MM.1S (cell line): Measurements from ENCODE around the gene OLFM2.

Experiments used
- EZH2 ChIP-seq: fragments of 300-600 bp; sonication (generic); optimal IDR thresholded peaks from 2 replicates; pipeline ENCODE3; 2017; ENCODE audit warnings: low read depth, mild to moderate bottlenecking, antibody characterized with exemption, low read length, mixed read lengths
- EZH2phosphoT487 ChIP-seq: fragments of 300-600 bp; sonication (generic); IDR thresholded peaks from 2 replicates; pipeline ENCODE4 v1.6.1; 2018; ENCODE audit warnings: antibody characterized with exemption, low read length
- TF ChIP-seq, protein P1 (sequence below): fragments of 300-600 bp; sonication (generic); IDR thresholded peaks from 2 replicates; pipeline ENCODE4 v1.5.1; 2016; ENCODE audit warnings: antibody characterized with exemption, low read length, mixed read lengths

DNA sequence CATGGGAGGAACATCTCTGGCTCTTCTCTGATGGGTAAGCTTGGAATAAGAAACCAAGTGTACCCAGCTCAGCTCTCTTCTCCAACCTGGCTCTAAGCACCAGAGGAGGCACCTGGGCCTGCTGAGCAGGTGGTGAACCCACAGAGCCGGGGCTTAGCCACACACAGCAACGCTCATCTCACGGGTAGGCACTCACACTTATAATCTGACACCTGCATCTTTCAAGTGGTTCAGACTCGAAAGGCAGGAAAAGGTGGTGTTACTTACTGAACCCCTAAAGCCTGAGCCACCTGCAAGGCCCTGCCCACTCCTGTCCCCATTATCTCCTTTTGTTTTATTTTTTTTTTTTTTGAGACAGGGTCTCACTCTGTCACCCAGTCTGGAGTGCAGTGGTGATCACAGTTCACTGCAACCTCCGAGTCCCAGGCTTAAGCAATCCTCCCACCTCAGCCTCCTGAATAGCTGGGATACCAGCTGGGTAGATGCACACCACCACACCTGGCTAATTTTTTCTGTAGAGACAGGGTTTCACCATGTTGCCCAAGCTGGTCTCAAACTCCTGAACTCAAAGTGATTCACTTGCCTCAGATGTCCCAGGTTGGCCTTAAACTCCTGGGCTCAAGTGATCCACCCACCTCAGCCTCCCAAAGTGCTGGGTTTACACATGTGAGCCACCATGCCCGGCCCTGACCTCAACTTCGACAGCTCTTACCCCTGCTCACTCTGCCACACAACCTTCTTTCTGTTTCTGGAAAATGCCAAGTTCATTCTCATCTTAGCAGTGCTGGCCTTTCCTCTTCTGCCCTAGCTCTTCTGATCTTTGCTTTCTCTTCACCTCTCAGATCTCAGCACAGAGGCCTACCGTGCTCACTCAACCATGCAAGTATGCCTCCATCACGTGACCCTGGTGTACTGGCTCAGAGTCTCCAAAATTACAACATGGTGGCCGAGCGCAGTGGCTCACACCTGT lies 127.2 kb downstream of the OLFM2 start:
- TF ChIP-seq, protein P1, sequence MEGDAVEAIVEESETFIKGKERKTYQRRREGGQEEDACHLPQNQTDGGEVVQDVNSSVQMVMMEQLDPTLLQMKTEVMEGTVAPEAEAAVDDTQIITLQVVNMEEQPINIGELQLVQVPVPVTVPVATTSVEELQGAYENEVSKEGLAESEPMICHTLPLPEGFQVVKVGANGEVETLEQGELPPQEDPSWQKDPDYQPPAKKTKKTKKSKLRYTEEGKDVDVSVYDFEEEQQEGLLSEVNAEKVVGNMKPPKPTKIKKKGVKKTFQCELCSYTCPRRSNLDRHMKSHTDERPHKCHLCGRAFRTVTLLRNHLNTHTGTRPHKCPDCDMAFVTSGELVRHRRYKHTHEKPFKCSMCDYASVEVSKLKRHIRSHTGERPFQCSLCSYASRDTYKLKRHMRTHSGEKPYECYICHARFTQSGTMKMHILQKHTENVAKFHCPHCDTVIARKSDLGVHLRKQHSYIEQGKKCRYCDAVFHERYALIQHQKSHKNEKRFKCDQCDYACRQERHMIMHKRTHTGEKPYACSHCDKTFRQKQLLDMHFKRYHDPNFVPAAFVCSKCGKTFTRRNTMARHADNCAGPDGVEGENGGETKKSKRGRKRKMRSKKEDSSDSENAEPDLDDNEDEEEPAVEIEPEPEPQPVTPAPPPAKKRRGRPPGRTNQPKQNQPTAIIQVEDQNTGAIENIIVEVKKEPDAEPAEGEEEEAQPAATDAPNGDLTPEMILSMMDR = no peak
- no peak for TF ChIP-seq EZH2phosphoT487
- no peak for TF ChIP-seq EZH2
